CD14-positive monocyte (primary cell): Measurements from ENCODE around the gene HP. TPM values are rescaled to one million over a fixed set of nuclear protein-coding genes. Genes with fewer than 3 reads are reported as not detected.

ENCODE experiments used
- DNase-seq, 3 donors: peaks; one replicate each; pipeline ENCODE4 v3.0.0-alpha.2; 2011 to 2022
- H2AFZ ChIP-seq: 2 replicates; pipeline ENCODE4 v1.6.0; 2012; ENCODE audit warnings: mild to moderate bottlenecking, low read depth, low read length, inconsistent platforms; ENCODE audit not compliant: insufficient read depth, poor library complexity, severe bottlenecking
- H3K27ac ChIP-seq, 2 donors: 1 replicate in 1 of 2; 2 replicates in 1 of 2; pipeline ENCODE4 v1.5.1; 2012 to 2013; ENCODE audit warnings: low read length in 2 of 2, control low read depth in 1 of 2, inconsistent platforms in 1 of 2, low read depth in 1 of 2, mild to moderate bottlenecking in 1 of 2
- H3K27me3 ChIP-seq, 2 donors: one replicate each; pipeline versions ENCODE4 v1.6.0 to v1.6.1; 2011 to 2013; ENCODE audit warnings: low read length in 2 of 2; ENCODE audit not compliant: control insufficient read depth in 2 of 2, insufficient read depth in 2 of 2
- H3K36me3 ChIP-seq, 2 donors: replicated peaks in 1 of 2; 1 replicate in 1 of 2; 2 replicates in 1 of 2; pipeline versions ENCODE4 v1.5.1 to v1.6.1; 2012 to 2013; ENCODE audit warnings: low read length in 2 of 2, control low read depth in 1 of 2, inconsistent platforms in 1 of 2, mild to moderate bottlenecking in 1 of 2; ENCODE audit not compliant: insufficient read depth in 2 of 2, control insufficient read depth in 1 of 2
- H3K4me1 ChIP-seq, 2 donors: 1 replicate in 1 of 2; 2 replicates in 1 of 2; pipeline versions ENCODE4 v1.5.1 to v1.6.1; 2012 to 2013; ENCODE audit warnings: low read length in 2 of 2, control low read depth in 1 of 2, inconsistent platforms in 1 of 2, mild to moderate bottlenecking in 1 of 2, moderate library complexity in 1 of 2; ENCODE audit not compliant: insufficient read depth in 2 of 2, control insufficient read depth in 1 of 2
- H3K4me2 ChIP-seq: replicated peaks from 2 replicates; pipeline ENCODE3; 2012; ENCODE audit warnings: low read length, moderate library complexity, mild to moderate bottlenecking; ENCODE audit not compliant: poor library complexity, severe bottlenecking; ENCODE audit errors: extremely low read depth
- H3K4me3 ChIP-seq, 3 experiments: fragments of 200-600 bp in 1 of 3; sonication (generic) in 1 of 3; replicated peaks in 1 of 3; 1 replicate in 2 of 3; 2 replicates in 1 of 3; pipeline ENCODE4 v1.5.1; 2011 to 2013; ENCODE audit warnings: low read length in 3 of 3, mild to moderate bottlenecking in 3 of 3, control low read depth in 2 of 3, low read depth in 2 of 3, inconsistent platforms in 1 of 3, moderate library complexity in 1 of 3
- H3K79me2 ChIP-seq: 2 replicates; pipeline ENCODE4 v1.6.0; 2012; ENCODE audit warnings: mild to moderate bottlenecking, control low read depth, inconsistent platforms, low read length, moderate library complexity; ENCODE audit not compliant: insufficient read depth
- H3K9ac ChIP-seq: 2 replicates; pipeline ENCODE4 v1.6.0; 2017; ENCODE audit warnings: low read length, mild to moderate bottlenecking; ENCODE audit not compliant: insufficient read depth, poor library complexity, severe bottlenecking
- H3K9me3 ChIP-seq, 2 donors: replicated peaks in 1 of 2; 1 replicate in 1 of 2; 2 replicates in 1 of 2; pipeline versions ENCODE4 v1.5.1 to v1.6.1; 2012 to 2013; ENCODE audit warnings: low read length in 2 of 2, control low read depth in 1 of 2; ENCODE audit not compliant: control insufficient read depth in 1 of 2, insufficient read depth in 1 of 2
- H4K20me1 ChIP-seq: 2 replicates; pipeline ENCODE4 v1.6.0; 2012; ENCODE audit warnings: mild to moderate bottlenecking, low read length, control low read depth, moderate library complexity; ENCODE audit not compliant: insufficient read depth
- H3K27ac Mint-ChIP-seq, 7 donors: one replicate each; pipeline ENCODE4 v1.8.0; 2020; ENCODE audit warnings: mild to moderate bottlenecking in 7 of 7, mixed read lengths in 7 of 7, moderate library complexity in 6 of 7, inconsistent platforms in 2 of 7
- H3K27me3 Mint-ChIP-seq, 3 donors: one replicate each; pipeline ENCODE4 v1.8.0; 2021 to 2022; ENCODE audit warnings: low read depth in 3 of 3, mild to moderate bottlenecking in 3 of 3, mixed read lengths in 3 of 3, moderate library complexity in 3 of 3, inconsistent platforms in 1 of 3
- H3K36me3 Mint-ChIP-seq, 2 donors: one replicate each; pipeline ENCODE4 v1.8.0; 2020; ENCODE audit warnings: mixed read lengths in 2 of 2, inconsistent platforms in 1 of 2, mild to moderate bottlenecking in 1 of 2
- H3K4me1 Mint-ChIP-seq: one replicate; pipeline ENCODE4 v1.8.0; 2020; ENCODE audit warnings: mild to moderate bottlenecking, mixed read lengths
- H3K4me3 Mint-ChIP-seq, 2 donors: one replicate each; pipeline ENCODE4 v1.8.0; 2020; ENCODE audit warnings: mild to moderate bottlenecking in 2 of 2, mixed read lengths in 2 of 2, moderate library complexity in 1 of 2
- H3K9me3 Mint-ChIP-seq, 7 donors: one replicate each; pipeline ENCODE4 v1.8.0; 2020 to 2022; ENCODE audit warnings: mixed read lengths in 7 of 7, mild to moderate bottlenecking in 6 of 7, moderate library complexity in 6 of 7, inconsistent platforms in 2 of 7
- WGBS: methylation state at CpG from one replicate; pipeline ENCODE4 v1.1.5; 2013; ENCODE audit warnings: missing lambda C conversion rate; ENCODE audit not compliant: insufficient coverage; 5-methylcytosine and 5-hydroxymethylcytosine counted together
- intact Hi-C, 2 donors: fragments of 100-400 bp; cut with micrococcal nuclease; formaldehyde crosslinking; loops; one replicate each; pipeline versions ENCODE4 v1.15.0 to v1.15.1; 2023
- polyA plus RNA-seq, 3 donors: library from polyadenylated mRNA; depleted of rRNA in 1 of 3; unstranded in 2 of 3; stranded (reverse) in 1 of 3; fragments of 300-500 nt in 2 of 3; fragments of >200 nt in 1 of 3; fragmentation: Illumina TruSeq in 2 of 3; gene quantifications; 1 replicate in 2 of 3; 2 replicates in 1 of 3; pipeline ENCODE4 v1.2.3, GENCODE V29; 2012 to 2021
- TF ChIP-seq, protein P1 (sequence below): fragments of 200-600 bp; IDR thresholded peaks from one replicate; pipeline ENCODE4 v1.8.0; 2022; ENCODE audit warnings: antibody characterized with exemption, mild to moderate bottlenecking

HP gene
- polyA plus RNA-seq, 3 donors = 9.3 to 59.4 (median 47.8) TPM

DNA sequence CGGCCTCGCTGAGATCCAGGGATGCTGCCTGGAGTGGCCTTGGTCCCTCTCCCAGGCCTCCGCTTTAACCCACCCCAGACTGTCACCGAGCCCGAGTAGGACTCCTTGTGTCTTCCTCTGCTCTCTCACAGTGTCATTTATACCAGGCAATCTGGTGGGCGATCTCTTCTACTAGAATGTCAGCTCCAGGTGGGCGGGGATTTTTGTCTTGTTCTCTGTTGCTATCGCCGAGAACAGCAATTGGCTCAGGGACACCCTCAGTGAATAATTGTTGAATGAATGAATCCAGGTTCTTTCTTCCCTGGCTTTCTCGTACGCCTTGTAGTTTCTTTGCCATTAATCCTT, 39.9 kb downstream of the HP start:
- WGBS = 2% methylated on average over 7 of the region's 11 CpGs
- intact Hi-C loops = loop anchor here in 1 of 2 donors (5.0 to 10.0 kb wide), 3 partner anchors 87 to 287 kb away; partner anchors contain the start of genes AP1G1, DHODH and IST1
- peaks cover 70% of the 10 kb centered on the region for H3K79me2 ChIP-seq
- peaks cover 48 to 49% of the 10 kb centered on the region in 2 donors for H3K36me3 Mint-ChIP-seq
- H3K27ac ChIP-seq = peak overlapping the region; percentile 83 to 93
- H3K27me3 ChIP-seq = no peaks in the 10 kb centered on the region
- H3K9me3 Mint-ChIP-seq = no peaks in the 10 kb centered on the region
- H4K20me1 ChIP-seq = peaks cover 36% of the 10 kb centered on the region
- TF ChIP-seq, protein P1, sequence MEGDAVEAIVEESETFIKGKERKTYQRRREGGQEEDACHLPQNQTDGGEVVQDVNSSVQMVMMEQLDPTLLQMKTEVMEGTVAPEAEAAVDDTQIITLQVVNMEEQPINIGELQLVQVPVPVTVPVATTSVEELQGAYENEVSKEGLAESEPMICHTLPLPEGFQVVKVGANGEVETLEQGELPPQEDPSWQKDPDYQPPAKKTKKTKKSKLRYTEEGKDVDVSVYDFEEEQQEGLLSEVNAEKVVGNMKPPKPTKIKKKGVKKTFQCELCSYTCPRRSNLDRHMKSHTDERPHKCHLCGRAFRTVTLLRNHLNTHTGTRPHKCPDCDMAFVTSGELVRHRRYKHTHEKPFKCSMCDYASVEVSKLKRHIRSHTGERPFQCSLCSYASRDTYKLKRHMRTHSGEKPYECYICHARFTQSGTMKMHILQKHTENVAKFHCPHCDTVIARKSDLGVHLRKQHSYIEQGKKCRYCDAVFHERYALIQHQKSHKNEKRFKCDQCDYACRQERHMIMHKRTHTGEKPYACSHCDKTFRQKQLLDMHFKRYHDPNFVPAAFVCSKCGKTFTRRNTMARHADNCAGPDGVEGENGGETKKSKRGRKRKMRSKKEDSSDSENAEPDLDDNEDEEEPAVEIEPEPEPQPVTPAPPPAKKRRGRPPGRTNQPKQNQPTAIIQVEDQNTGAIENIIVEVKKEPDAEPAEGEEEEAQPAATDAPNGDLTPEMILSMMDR = no peak
- no peaks in the 10 kb centered on the region for H3K9me3 ChIP-seq
- peaks cover 46 to 60% of the 10 kb centered on the region in 2 donors for H3K36me3 ChIP-seq
- no peak for DNase-seq
- H3K9ac ChIP-seq = peak overlapping the region; percentile 90
- peak overlapping the region; percentile 90 for H3K4me2 ChIP-seq
- H3K4me1 ChIP-seq = peaks cover 22 to 39% of the 10 kb centered on the region in 2 donors
- no peaks in the 10 kb centered on the region for H3K27me3 Mint-ChIP-seq
- peaks cover 35% of the 10 kb centered on the region for H3K4me1 Mint-ChIP-seq
- peak overlapping the region; percentile 93 to 97 for H3K4me3 Mint-ChIP-seq
- peak overlapping the region; percentile 75 to 100 (median 80) for H3K4me3 ChIP-seq
- peak overlapping the region; percentile 90 for H2AFZ ChIP-seq
- H3K27ac Mint-ChIP-seq = peak overlapping the region; percentile 91 to 98 (median 96)

DNA sequence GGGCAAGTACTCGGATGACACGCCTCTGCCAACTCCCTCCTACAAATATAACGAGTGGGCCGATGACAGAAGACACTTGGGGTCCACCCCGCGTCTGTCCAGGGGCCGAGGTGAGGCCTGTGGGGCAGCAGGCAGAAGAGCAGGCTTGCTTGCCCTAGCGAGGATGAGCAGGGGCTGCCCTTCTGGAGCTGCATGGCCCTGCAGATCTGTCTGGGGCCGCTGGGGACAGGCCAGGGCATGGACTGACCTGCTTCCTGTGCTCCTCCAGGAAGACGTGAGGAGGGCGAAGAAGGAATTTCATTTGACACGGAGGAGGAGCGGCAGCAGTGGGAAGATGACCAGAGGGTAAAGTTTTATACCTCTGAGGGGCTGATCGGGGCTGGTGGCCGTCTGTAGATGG, 44.6 kb downstream of the HP start:
- no peak overlapping the region for H3K4me2 ChIP-seq
- intact Hi-C loops = loop anchor here (5.0 to 10.0 kb wide), 2 partner anchors 92 to 204 kb away; partner anchors contain the start of genes DHODH (in 1 of the 2) and IST1 (in 1 of the 2)
- H3K4me1 Mint-ChIP-seq = peaks cover 14% of the 10 kb centered on the region
- WGBS = 91% methylated on average over 13 of the region's 15 CpGs
- H3K4me3 ChIP-seq = no peak overlapping the region
- DNase-seq = no peak
- H3K27ac Mint-ChIP-seq = peak overlapping the region in 4 of 7 donors; percentile 23 to 58 (median 31)
- H3K4me3 Mint-ChIP-seq = no peak overlapping the region
- H3K27ac ChIP-seq = peak overlapping the region in 1 of 2 donors; percentile 28
- no peaks in the 10 kb centered on the region for H3K9me3 Mint-ChIP-seq
- H3K36me3 ChIP-seq = peaks cover 80 to 84% of the 10 kb centered on the region in 2 donors
- H3K79me2 ChIP-seq = peaks cover 31% of the 10 kb centered on the region
- peaks cover 0 to 2% (median 0%) of the 10 kb centered on the region in 3 donors for H3K27me3 Mint-ChIP-seq
- H3K27me3 ChIP-seq = no peaks in the 10 kb centered on the region
- TF ChIP-seq, protein P1 = no peak
- no peaks in the 10 kb centered on the region for H3K9me3 ChIP-seq
- no peak overlapping the region for H2AFZ ChIP-seq
- no peak overlapping the region for H3K9ac ChIP-seq
- H3K4me1 ChIP-seq = peaks cover 13 to 15% of the 10 kb centered on the region in 2 donors
- H4K20me1 ChIP-seq = peaks cover 19% of the 10 kb centered on the region
- H3K36me3 Mint-ChIP-seq = peaks cover 78 to 82% of the 10 kb centered on the region in 2 donors
